GM19023 (cell line): Measurements from ENCODE around the gene PACSIN3.
A peak's percentile ranks its signal among the peaks of the same experiment; 100 is the strongest.
"Not testable (repeated sequence)": the region's sequence is repeated elsewhere in the genome, so short reads cannot be mapped to it uniquely, and the experiment has no call there.

Experiments
- ATAC-seq: cut with Tn5 transposase; IDR thresholded peaks from one replicate; pipeline ENCODE4 v1.9.1; 2021; ENCODE audit warnings: mild to moderate bottlenecking, moderate library complexity; ENCODE audit not compliant: unreplicated experiment

The PACSIN3 gene

DNA sequence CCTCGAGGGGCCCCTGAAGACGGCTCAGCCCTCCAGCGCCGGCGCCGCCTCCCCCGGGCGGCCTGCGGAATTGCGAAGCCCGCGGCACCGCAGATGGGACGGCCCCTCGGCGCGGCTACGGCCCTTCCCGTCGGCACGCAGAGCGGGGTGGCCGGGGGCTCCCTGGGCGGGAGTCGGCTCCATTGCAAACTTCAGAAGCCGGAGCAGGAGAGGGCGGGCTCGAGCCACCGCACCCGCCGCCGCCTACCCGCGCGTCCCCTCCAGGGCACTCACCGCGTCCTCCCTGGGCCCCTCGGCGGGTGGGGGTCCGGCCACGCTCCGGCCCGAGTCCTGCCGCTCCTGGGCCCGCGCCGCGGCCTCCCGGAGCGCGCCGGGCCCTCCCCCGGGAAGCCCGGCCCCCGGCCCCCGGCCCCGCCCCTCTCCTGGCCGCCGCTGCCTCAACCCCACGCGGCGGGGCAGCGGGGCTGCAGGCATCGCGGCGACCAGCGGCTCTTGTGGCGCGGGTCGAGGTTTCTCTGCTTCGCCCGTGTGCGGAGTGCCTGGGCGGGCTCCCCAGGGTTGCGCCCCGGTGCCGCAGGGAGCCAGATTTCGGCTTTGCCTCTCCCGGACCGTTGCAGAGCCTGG lies at the start of gene PACSIN3:
PACSIN3 (minus strand) TSS at position 359 of the 624 bp plus-strand sequence. CDS start 3,707 bp downstream, outside the sequence.
- peak; percentile 65 for ATAC-seq

DNA sequence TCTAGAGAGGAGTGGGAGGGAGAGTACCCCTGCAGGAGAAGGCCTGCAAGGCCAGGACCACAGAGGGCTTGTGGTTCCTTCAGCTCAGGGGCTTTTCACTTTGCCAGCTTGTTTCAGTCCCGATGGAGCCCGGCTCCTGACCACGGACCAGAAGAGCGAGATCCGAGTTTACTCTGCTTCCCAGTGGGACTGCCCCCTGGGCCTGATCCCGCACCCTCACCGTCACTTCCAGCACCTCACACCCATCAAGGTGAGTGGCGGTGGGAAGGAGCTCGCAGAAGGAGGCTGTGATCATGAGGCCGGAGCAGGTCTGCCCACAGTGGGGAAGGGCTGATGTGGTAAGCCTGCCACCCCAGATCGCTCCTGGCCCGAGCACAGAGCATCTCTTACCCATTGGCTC lies 48.9 kb upstream of the PACSIN3 start:
- no peak for ATAC-seq

DNA sequence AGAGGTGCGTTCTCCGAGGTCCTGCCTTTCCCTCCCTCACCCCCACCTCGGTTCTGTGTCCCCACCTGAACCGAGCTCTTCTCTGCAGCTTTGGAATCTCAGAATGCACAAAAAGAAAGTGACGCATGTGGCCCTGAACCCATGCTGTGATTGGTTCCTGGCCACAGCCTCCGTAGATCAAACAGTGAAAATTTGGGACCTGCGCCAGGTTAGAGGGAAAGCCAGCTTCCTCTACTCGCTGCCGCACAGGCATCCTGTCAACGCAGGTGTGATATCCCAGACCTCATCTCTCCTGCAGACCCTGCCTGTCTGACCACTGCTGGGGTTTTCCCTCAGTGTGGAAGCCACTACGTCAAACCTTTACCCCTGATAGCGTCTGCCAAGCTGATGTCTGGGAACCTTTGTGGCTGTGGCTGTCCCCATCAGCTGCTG lies 48.5 kb upstream of the PACSIN3 start:
- no peak for ATAC-seq

DNA sequence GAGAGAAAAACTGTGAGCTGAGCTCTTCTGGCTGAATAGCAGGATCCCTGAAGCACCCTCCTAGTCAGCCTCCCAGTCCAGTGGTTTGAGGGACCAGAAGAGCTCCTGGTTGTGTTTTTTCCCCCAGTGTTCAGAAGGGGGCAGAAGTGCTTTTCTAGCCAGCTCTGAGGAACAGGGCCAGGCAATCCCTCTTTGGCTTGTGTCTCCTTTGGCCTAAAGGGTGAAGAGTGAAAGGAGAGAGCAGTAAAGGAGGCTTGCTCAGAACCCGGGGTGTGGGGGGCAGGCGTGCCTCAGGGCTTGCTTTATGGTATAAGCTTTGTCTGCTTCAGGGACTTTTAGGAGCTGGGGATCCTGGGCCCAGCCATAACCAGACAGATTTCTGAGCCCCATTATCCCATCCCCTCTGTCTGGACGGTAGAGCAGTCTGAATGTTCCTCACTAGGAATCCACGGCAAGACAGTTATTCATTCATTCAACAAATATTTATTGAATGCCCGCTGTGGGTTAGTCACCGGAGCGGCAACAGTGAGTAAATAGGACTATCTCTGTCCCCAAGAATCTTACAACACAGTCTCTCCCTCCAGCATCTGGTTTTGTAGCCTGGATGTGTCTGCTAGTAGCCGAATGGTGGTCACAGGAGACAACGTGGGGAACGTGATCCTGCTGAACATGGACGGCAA lies 47.9 kb upstream of the PACSIN3 start:
- ATAC-seq: no peak

DNA sequence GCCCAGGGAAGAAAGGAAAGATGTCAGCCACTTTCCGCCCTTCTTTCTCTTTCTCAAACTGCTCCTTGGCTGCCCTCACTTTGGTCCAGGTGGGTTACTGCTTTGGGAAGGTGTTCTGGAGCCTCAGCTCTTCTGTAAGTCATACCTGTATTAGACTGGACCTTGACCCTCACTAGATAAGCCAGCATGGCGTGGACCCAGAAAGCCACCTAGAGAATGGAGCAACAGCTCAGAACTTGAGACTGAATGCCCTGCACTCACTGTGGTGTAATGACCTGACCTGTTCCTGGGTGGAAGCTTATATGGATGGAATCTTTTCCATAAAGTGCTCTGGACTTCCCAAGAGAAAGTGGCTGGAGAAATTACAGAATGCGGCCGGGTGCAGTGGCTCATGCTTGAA lies 46.8 kb upstream of the PACSIN3 start:
- ATAC-seq: no peak

DNA sequence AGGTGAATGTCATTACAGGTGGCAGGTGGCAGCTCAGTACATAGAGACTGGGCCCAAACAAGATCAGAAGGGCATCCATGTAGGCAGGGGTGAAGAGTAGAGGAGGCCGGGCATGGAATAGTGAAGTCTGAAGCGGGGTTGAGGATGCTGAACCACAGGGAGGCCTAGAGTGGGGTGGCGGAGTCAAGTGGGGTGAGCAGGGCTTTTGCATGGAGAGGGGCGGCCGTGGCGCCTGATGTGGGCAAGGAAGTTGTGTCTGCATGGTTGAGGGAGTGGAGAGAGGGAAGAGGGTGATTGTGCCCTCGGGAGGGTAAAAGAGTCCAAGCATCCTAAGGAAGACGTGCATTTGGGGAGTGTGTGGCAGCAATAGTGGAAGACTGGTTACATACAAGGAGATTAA lies 42.9 kb upstream of the PACSIN3 start:
- no peak for ATAC-seq

DNA sequence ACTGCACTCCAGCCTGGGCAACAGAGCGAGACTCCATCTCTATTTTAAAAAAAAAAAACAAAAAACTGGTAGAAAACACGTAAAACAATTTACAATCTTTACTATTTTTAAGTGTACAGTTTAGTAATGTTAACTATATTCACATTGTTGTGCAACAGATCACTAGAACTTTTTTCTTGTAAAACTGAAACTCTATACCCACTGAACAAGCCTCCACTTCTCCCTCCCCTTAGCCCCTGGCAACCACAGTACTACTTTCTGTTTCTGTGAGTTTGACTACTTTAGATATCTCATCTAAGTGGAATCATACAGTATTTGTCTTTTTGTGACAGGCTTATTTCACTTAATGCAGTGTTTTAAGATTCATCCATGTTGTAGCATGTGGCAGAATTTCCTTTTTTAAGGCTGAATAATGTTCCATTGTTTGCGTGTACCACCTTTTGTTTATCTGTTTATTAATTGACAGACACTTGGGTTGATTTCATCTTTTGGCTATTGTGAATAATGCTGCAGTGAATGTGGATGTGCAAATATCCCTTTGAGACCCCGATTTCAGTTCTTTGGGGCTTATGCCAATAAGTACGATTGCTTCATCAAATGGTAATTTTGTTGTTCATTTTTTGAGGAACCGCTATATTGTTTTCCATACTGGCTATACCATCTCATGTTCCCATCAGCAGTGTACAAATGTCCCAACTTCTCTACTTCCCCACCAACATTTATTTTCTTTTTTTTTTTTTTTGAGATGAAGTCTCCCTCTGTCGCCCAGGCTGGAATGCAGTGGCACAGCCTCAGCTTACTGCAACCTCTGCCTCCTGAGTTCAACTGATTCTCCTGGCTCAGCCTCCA lies 39.5 kb upstream of the PACSIN3 start:
- peak; percentile 80 for ATAC-seq

- ATAC-seq: no peak
Observed at GRCh38 chr11:47222696-47223095, 36.5 kb upstream of the PACSIN3 start.

GRCh38 chr11:47220401-47220821 lies 34.2 kb upstream of the PACSIN3 start:
- no peak for ATAC-seq

GRCh38 chr11:47216121-47216798 lies 30.0 kb upstream of the PACSIN3 start:
- ATAC-seq: peak; percentile 28

GRCh38 chr11:47215366-47215910 lies 29.2 kb upstream of the PACSIN3 start:
- ATAC-seq: no peak

DNA sequence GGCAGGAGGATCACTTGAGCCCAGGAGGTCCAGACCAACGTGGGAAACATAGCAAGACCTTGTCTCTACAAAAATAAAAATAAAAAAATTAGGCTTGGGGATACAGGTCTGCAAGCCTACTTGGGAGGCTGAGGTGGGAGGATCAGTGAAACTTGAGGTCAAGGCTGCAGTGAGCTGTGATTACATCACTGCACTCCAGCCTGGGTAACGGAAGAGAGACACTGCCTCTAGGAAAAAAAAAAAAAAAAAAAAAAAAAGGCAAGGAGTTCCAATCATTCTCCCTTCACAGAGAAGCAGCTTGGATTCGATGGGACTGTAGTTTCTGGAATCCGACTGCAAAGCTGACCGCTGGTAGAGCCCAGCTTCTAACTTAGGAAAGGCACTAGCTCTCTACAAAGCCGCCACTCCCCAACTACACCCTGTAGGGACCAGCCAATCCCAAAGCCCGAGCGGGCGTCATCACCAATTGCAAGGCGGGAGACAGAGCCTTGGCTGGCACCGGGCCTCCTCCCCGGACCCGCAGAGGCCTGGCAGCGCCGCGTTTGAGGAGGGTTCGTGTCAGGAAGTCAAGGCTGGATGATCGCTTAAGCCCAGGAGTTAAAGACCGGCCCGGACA lies 27.8 kb upstream of the PACSIN3 start:
- peak; percentile 68 for ATAC-seq

DNA sequence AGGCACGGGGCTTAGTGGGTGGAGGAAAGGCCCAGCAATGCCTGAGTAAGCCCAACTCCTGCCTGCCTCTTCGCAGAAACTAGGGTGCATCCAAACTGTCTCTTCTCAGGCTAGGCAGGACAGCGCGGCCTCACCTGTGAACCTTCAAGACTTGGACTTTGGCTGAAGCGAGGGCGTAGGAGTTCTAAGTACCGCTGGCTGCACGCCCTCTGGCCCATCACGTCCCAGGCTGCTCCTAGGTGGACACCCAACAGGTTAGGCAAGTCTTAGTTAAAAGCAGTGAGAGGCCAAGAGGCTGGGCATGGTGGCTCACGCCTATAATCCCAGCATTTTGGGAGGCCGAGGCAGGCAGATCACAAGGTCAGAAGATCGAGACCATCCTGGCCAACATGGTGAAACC lies 26.7 kb upstream of the PACSIN3 start:
- ATAC-seq: no peak

GRCh38 chr11:47208628-47209027 lies 22.4 kb upstream of the PACSIN3 start:
- ATAC-seq: no peak

GRCh38 chr11:47208008-47208552 lies 21.8 kb upstream of the PACSIN3 start:
- not testable (repeated sequence) for ATAC-seq

GRCh38 chr11:47207459-47207858 lies 21.2 kb upstream of the PACSIN3 start:
- ATAC-seq: no peak

- not testable (repeated sequence) for ATAC-seq
Observed at GRCh38 chr11:47206577-47206976, 20.3 kb upstream of the PACSIN3 start.

GRCh38 chr11:47204637-47204989 lies 18.4 kb upstream of the PACSIN3 start:
- ATAC-seq: no peak

- ATAC-seq: no peak
Observed at GRCh38 chr11:47202576-47202975, 16.3 kb upstream of the PACSIN3 start.

- ATAC-seq: no peak
Observed at GRCh38 chr11:47201015-47201414, 14.8 kb upstream of the PACSIN3 start.
